Omental fat pad (tissue), 4 donors: Measurements from ENCODE around the gene TXNL1. TPM values are rescaled to one million over a fixed set of nuclear protein-coding genes. Genes with fewer than 3 reads are reported as not detected.

Source experiments
- ATAC-seq: fragments of 150-250 bp; one replicate; pipeline ENCODE4 v1.9.1; 2016; ENCODE audit warnings: mild to moderate bottlenecking, moderate library complexity; ENCODE audit not compliant: low FRiP score
- DNase-seq: peaks from one replicate; pipeline ENCODE4 v3.0.0-alpha.2; 2019; ENCODE audit warnings: low spot score
- total RNA-seq, 4 donors: library from RNA; depleted of rRNA; stranded (reverse); fragments of >200 nt; gene quantifications; one replicate each; pipeline ENCODE4 v1.1.0, GENCODE V29; 2016
- TF ChIP-seq, protein P1 (sequence below), 3 donors: fragments of 450-650 bp; IDR thresholded peaks; one replicate each; pipeline ENCODE4 v1.5.1; 2016 to 2017; ENCODE audit warnings: antibody characterized with exemption in 3 of 3, mild to moderate bottlenecking in 3 of 3, moderate library complexity in 2 of 3

The TXNL1 gene
- total RNA-seq = 10 to 100 TPM; 31.4 to 47.4 (median 41.1) TPM

DNA sequence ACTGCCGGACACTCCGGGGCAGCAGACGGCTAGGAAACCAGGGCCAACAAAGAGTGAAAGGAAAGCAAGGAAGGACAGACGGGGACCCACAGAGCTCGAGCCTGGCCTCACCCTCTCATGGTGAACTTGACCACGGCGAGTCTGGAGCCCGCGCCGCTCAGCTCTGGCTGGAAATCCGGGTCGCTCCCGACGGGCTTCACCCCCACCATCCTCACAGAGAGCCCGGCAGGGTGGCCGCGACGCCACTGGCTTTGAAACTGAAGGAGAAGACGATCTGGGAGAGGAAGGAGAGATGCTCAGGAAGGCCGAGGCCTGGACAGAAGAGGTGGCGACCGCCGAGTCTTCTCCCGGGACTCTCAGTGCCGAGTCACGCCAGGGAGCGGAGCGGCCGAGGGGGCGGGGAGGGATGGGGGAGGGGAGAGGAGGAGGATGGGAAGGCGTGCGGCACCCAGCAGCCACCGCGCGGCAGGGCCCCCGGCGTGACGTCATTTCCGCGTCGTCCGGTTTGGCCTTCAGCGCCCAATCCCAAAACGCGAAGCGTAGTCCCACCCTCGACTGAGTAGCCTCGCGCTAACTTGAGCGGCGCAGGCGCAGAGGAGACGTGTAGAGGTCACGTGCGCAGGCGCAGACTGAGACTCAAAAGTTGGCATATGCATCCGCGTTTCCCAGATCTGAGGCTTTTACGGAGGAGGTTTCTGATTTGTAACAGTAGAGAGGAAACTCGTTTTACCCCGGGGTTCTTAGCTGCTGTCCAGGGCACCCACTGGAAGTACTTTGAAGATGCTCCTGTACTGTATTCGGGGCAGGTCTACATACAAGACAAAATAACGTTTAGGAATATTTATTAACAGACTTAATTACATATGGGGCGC, at the start of gene TXNL1:
TXNL1 (minus strand) TSS at position 361 of the 872 bp plus-strand sequence; CDS start at position 209, 152 bp downstream.
- DNase-seq (peak; percentile 95), ATAC-seq (peak; percentile 100)
- TF ChIP-seq, protein P1, sequence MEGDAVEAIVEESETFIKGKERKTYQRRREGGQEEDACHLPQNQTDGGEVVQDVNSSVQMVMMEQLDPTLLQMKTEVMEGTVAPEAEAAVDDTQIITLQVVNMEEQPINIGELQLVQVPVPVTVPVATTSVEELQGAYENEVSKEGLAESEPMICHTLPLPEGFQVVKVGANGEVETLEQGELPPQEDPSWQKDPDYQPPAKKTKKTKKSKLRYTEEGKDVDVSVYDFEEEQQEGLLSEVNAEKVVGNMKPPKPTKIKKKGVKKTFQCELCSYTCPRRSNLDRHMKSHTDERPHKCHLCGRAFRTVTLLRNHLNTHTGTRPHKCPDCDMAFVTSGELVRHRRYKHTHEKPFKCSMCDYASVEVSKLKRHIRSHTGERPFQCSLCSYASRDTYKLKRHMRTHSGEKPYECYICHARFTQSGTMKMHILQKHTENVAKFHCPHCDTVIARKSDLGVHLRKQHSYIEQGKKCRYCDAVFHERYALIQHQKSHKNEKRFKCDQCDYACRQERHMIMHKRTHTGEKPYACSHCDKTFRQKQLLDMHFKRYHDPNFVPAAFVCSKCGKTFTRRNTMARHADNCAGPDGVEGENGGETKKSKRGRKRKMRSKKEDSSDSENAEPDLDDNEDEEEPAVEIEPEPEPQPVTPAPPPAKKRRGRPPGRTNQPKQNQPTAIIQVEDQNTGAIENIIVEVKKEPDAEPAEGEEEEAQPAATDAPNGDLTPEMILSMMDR (IDR thresholded peaks at IDR 0.05) = no peak

DNA sequence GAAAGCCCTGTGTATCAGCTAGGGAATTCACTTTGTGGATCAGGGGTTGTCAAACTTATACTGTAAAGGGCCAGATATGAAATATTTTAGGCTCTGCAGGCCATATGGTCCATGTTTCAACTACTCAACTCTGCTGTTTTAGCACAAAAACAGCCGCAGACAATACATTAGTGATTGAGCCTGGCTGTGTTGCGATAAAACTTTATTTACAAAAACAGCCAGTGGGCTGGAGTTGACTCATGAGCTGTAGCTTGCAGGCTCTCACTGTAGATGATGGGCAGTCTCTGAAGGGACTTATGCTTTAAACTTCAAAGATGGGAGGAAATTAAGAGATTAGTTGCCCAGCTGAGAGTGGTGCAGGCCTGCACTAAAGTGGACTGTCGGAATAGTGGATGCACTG, 45.9 kb upstream of the TXNL1 start:
- DNase-seq (no peak), ATAC-seq (no peak)
- TF ChIP-seq, protein P1 (IDR thresholded peaks at IDR 0.05) = no peak

DNA sequence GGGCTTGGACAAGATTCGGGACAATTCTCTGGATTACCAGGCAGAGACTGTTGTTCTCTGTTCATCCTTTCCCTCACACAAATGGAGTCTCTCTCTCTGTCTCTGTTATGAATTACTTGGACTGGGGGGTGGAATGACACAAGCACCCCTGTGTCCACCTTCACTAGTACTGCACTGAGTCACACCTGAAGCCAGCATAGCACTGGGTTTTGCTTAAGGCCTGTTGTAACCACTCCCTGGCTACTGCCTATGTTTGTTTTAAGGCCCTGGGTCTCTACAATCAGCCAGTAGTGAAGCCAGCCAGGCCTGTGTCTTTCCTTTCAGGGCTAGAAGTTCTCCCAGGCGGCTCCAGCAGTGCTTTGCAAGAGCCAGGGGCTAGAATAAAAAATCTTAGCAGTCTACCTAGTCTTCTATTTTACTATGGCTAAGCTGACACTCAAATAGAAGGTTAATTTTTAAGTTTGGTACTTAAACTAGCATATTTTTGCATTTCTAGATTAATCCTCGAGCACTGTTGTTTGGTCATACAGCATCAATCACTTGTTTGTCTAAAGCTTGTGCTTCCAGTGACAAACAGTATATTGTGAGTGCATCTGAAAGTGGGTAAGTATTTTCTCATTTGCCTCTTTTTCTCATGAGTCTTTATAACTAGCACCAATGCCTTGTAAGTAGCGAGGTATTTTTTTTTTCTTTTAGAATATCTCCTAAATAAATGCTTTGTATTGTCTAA, 40.6 kb upstream of the TXNL1 start:
- DNase-seq = no peak
- TF ChIP-seq, protein P1 (IDR thresholded peaks at IDR 0.05) = no peak
- no peak for ATAC-seq

DNA sequence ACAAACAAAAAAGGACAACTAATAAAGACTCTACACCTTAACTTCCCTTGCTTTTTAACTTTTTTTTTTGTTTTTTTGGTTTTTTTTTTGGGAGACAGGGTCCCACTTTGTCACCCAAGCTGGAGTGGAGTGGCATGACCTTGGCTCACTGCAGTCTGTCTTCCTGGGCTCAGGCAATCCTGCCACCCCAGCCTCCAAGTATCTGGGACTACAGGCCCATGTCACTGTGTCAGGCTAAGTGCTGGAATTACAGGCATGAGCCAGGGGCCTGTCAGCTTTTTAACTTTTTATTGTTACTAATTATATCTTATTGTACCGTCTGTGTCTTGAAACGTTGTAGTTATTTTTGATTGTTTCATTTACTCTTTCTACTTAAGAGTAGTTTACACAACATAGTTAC, 38.2 kb upstream of the TXNL1 start:
- DNase-seq (no peak), ATAC-seq (no peak)
- TF ChIP-seq, protein P1 (IDR thresholded peaks at IDR 0.05) = no peak

DNA sequence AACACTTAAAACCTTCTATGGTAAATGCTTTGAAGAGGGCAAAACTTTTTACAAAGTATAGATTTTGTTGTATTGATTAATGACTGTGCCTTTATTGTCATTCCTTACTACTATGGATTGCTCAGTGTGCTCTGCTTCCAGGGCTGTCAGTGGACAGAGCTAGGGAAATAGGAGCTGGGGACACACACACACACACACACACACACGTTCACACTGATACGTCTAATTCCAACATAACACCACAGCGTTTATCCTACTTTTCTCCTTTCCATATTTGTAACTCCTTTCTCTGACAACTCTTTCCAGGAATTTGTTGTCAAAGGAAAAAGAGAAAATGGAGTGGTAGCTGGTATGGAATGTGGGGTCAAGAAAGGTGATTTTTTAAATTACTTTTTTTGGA, 34.6 kb upstream of the TXNL1 start:
- no peak for ATAC-seq
- TF ChIP-seq, protein P1 (IDR thresholded peaks at IDR 0.05) = no peak
- no peak for DNase-seq

DNA sequence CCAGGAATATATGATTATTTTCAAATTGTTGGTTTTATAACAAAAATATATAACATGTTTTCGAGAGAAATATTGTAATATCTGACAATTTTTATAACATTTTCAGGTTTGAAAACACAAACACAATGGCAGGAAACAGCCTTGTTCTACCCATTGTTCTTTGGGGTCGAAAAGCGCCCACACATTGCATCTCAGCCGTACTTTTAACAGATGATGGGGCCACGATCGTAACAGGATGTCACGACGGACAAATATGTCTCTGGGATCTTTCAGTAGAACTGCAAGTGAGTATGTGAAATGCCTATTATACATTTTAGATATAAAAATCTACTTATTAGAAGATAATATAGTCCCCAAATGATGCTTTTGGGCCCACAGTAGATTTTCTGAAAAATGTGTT, 34.0 kb upstream of the TXNL1 start:
- DNase-seq (no peak), ATAC-seq (no peak)
- TF ChIP-seq, protein P1 (IDR thresholded peaks at IDR 0.05) = no peak
